GM18526 (cell line): Measurements from ENCODE around the gene CALHM4.

Experiments used
- POLR2A ChIP-seq: IDR thresholded peaks from 3 replicates; pipeline ENCODE4 v1.6.1; 2011; ENCODE audit not compliant: insufficient read length; ENCODE audit errors: extremely low read depth

The CALHM4 gene, protein sequence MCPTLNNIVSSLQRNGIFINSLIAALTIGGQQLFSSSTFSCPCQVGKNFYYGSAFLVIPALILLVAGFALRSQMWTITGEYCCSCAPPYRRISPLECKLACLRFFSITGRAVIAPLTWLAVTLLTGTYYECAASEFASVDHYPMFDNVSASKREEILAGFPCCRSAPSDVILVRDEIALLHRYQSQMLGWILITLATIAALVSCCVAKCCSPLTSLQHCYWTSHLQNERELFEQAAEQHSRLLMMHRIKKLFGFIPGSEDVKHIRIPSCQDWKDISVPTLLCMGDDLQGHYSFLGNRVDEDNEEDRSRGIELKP

DNA sequence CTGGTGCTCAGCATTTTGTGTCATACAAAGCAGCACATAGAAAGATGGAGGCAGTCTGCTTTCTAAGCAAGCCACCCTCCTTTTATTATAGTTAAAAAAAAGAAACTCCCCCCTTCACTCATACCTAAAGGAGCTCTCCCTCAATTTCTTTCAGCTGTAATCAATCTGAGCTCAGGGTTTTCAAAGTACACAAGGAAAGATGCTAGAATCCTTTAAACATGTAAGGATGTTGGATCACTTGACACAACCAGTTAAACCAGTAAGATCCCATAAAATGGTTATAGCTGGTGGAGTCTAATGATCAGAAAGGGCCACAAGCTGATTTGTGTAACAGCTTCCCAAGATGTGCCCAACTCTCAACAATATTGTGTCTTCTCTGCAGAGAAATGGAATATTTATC lies at the start of gene CALHM4:
Gene CALHM4, plus strand, starts transcription at position 301 of the 400 bp plus-strand sequence. Its CDS starts 43 bp downstream, at position 344.
- no peak for TF ChIP-seq POLR2A

DNA sequence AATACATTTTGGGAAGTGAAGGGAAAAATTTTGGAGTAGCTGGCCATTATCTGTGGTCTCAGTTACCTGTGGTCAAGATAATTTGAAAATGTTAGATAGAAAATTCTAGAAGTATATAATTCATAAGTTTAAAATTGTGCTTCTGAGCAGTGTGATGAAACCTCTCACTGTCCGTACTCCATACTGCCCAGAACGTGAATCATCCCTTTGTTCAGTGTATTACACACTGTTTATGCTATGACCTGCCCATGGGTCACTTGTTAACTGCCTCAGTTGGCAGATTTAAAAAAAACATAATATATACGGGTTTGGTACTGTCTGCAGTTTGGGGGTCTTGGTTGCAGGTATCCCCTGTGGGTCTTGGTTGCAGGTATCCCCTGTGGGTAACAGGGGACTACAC lies 46.2 kb upstream of the CALHM4 start:
- TF ChIP-seq POLR2A: no peak

DNA sequence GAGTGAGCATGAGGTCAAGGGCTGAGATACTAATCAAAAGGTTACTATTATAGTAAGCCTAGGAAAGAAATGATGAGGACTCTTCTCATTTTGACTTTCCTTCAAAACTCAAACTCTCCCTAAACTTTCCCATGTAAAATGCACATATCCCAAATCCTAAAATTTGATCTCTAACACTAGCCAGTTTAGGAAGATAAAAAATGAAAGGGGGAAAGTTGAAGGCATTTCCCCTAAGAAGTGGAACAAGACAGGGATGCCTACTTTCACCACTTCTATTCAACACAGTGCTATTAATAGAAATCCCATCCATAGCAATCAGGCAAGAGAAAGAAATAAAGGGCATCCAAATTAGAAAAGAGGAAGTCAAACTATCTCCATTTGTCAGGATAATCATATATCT lies 45.0 kb upstream of the CALHM4 start:
- no peak for TF ChIP-seq POLR2A

DNA sequence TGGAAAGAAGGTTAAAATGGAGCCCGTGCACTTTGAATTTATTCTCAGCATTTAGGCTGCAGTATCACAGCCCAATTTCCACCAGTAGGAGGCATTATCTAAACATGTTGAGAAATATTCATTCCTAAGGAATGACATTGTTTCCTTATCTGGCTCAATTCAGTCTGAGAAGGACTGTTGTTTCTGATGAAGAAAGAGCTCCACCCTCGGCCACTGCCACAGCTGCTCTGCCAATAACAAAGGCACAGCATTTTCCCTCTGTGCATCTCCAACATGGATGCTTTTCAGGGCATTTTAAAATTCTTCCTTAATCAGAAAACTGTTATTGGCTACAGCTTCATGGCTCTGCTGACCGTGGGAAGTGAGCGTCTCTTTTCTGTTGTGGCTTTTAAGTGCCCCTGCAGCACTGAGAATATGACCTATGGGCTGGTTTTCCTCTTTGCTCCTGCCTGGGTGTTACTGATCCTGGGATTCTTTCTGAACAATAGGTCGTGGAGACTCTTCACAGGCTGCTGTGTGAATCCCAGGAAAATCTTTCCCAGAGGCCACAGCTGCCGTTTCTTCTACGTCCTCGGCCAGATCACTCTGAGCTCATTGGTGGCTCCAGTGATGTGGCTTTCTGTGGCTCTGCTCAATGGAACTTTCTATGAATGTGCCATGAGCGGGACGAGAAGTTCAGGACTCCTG lies 42.0 kb upstream of the CALHM4 start, which contains the start of gene CALHM5:
Gene CALHM5, plus strand, starts transcription at position 216 of the 687 bp plus-strand sequence. Its CDS starts 58 bp downstream, at position 274.
- TF ChIP-seq POLR2A: no peak

DNA sequence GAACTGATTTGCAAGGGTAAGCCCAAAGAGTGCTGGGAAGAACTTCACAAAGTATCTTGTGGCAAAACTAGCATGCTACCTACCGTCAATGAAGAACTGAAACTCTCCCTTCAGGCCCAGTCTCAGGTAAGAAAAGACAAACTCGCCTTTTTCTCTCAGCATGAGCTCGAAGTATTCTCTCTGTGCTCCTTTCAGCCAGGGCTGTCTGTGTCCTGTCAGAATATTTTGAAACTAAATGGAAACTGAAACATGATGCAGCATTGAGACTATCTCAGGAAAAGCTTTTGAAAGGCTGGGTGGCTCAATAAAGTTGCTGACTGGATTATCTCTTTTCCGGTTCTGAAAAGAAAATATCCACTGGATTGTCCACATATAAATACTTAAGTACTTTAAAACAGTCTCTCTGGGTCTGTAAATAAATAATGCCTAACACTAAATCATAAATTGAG lies 41.4 kb upstream of the CALHM4 start:
- no peak for TF ChIP-seq POLR2A

DNA sequence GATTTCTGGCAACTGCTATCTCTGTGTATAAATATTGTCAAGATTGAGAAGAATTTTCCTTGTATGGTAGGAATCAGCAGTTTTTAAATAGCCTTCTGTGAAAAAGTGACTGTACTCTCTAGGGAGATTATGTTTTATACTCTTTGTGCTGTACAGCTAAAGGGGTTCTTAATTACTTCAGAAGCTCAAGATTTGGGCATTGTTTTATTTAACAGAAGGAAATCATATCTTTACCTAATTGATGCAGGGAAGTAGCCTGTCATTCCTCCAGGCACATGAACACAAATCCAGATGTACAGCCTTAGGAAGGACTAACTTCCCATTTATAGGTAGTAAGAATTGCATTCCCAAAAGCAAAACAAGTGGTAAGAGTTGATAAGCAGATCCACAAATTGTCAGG lies 40.8 kb upstream of the CALHM4 start:
- TF ChIP-seq POLR2A: no peak

DNA sequence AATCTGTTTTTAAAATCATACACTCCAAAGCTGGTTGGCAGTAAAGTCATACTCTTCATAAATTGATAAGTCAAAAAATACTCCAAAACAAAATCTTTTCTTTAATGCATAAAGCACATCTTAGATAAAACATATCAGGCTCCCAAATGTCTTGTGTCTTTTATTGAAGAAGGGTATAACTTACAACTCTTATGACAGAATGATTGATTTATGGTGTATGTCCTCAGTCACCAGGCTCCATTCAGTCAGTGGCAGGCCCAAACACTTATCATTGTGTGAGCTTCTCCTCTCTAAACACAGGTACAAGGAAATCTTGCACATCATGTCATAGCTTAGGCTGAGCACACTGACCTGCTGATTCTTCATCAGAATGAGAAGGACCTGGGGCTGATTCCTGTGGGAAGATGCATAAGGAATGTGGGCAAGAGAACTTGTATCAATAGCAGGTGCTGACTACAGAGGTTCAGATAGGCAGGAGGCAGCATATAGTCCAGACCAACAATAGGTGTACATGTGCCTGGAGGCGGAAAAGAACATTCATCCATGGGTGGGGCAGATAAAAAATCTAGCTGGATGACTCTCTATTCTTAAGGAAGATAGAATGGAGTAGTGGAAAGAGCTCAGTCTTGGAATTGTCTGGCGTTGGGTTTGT lies 40.2 kb upstream of the CALHM4 start:
- no peak for TF ChIP-seq POLR2A

DNA sequence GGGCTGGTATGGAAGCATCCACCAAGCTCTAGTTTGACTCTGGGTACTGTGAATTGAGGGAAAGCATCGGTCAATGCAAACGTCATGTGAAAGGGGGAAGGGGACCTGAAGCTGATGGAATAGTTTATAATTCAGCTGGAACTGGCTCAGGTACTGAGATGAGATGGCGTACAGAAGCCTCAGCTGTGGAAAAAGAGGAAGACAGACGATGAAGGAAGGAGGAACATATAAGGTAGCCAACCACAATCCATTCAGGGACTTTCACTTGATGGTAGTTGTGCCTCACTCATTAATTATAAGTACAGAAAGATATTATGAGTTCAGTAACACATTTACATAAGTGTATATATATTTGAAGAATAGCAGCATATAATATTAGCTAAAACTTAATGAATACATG lies 39.4 kb upstream of the CALHM4 start:
- TF ChIP-seq POLR2A: no peak

DNA sequence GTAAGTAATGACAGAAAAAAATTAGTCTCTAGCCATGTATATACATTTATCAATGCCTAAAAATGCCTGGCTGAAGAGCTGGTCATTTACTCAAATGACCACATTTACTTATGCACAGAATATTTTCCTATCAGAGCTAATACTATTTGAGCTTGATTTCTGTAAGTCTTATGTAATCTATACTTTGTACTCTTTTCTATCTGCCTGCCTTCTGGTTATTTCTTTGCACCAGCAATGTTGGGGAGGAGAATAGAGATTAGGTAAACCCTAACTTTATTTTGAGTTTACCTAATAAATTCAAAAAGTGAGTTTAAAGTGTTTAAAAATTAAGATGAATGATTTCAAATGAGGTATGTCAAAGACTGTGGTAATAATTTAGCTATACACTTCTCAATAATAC lies 38.4 kb upstream of the CALHM4 start:
- TF ChIP-seq POLR2A: no peak

DNA sequence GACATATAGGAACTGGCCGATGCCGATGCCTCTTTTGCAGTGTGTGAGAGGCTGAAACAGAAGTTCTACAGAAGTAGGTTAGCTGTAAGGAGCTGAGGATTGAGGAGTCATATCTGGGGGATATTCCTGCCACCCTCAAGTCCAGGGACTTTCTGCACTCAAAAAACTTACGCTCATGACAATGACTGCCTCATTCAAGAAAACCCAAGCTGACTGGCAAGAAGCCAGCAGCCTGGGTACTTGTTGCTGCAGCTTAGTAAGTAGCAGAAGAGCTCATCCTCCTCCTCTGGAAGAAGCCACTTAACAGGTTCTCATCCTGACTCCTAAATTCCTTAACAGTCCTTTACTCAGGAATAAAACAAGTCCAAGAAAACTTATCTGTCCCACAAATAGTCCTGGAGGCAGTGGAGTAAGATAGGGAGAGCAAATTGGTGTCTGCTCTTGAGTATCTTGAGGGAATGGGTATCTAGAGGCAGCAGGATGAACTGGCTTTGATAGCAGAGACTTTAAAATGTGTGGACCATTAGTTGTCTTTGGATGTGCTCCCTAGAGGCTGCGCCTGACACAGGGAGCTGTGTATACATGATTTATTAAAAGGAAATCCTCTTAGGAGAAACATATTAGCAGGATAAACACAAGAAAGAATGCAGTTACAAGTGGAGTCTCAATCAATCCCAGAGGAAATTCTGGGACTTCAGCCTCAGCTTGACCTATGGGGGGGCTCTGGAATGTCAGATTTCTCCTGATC lies 34.8 kb upstream of the CALHM4 start:
- no peak for TF ChIP-seq POLR2A

DNA sequence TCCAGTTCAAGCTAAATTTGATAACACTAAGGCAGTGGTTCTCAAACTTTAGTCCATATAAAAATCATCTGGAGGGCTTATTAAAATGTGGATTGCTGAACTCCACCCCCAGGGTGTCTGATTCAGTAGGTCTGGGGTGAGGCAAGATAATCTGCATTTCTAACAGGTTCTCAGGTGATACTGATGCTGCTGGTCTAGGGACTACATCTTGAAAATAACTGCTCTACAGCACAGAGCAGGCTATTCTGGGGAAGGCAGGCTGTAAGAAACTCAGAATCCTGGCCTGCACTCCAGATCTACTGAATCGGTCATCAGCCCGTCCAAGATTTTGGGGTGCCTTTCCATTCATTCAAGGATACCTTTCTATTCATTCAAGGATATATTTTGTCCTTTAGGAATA lies 30.7 kb upstream of the CALHM4 start:
- no peak for TF ChIP-seq POLR2A

DNA sequence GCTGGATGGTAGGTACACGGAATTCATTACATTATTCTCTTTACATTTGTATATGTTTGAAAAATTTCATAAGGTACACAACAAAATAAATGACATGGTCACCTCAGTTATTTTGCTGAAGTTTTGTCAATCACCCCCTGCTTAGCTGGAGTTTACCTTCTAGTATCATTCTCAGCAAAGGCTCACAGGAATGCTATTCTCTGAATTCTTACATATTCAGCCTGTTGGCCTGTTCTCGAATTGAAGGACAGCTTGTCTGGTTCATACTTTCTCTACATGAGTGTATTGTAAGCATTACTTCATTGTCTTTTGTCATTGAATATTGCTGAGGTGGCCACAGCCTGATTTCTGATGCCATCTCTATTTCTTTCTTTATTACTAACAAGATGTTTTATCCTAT lies 29.3 kb upstream of the CALHM4 start:
- no peak for TF ChIP-seq POLR2A

DNA sequence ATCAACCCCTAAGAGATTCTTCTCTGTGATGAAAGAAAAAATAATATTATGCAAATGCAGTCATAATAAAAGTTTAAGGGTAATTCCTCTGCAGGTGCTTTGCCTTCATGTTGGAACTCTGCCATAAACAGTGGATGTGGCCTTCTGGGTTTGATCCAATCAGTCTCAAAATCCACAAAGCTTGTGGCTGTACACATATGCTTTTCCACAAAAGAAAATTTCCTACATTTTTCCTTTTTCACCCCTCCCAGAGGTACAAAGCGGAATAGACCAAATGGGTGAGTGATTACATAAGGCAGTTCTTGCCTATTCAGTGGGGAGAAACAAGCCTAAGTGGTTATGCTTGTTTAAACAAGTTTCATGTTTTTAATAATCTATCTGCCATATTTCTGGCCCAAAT lies 25.4 kb upstream of the CALHM4 start:
- no peak for TF ChIP-seq POLR2A

DNA sequence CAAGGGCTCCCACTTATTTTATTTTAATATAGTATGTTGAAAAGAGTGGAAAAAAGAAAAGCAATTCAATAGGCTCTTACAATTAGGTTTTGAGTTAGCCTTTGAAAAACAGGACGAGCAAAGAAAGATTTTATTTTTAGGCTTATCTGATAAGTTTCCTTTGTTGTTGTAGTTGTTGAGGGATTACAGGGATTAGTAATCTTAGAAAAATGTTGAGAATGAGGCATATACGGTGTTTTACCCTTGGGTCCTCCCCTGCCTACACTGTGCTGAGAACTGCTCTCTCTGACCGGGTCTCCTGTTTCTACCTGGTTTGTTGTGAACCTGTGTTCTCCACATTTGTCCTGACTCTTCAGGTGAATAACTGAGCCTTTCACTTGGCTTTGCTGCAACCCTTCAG lies 24.8 kb upstream of the CALHM4 start:
- no peak for TF ChIP-seq POLR2A
